ENCODE data around the gene ST3GAL4. TPM values are rescaled to one million over a fixed set of nuclear protein-coding genes. Genes with fewer than 3 reads are reported as not detected.

The ST3GAL4 gene
- total and polyA plus RNA-seq, 4 donors, result 23.6 to 38.3 (median 31.7) TPM

DNA sequence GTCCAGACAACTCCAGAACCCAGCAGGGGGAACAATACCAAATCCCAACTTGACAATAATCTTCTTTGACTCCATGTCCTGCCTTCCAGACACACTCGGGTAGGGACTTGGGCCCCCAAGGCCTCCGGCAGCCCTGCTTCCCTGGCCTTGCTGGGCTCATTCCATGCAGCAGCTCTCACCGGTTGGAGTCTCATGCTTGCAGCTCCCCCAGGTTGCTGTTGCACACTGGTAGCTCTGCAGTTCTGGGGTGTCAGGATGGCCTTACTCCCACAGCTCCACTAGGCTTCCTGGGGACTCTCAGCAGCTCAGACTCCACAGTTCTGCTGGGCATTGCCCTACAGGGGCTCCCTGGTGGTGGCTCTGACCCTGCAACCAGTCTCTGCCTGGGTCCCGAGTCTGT lies 42.8 kb downstream of the ST3GAL4 start:
- Histone ChIP-seq H3K4me1 (ENCODE audit: control insufficient read depth in 5 of 5, insufficient read depth in 5 of 5, low read length in 5 of 5) (peaks cover 0 to 15% (median 9%) of the 10 kb centered on the region in 5 donors), H3K4me3 (no peak overlapping the region), H3K9ac (ENCODE audit: insufficient read depth in 1 of 2, low read length in 2 of 2) (no peak overlapping the region), H3K36me3 (ENCODE audit: control insufficient read depth in 4 of 4, insufficient read depth in 4 of 4, low read length in 4 of 4) (peaks cover 0 to 2% (median 0%) of the 10 kb centered on the region in 4 donors), H3K9me3 (ENCODE audit: control insufficient read depth in 4 of 4, insufficient read depth in 3 of 4, low read length in 3 of 4) (peaks cover 0 to 2% (median 0%) of the 10 kb centered on the region in 4 donors), H3K27ac (ENCODE audit: low read depth in 1 of 2, low read length in 1 of 2) (no peak overlapping the region), H3K27me3 (ENCODE audit: control insufficient read depth in 3 of 3, insufficient read depth in 3 of 3, low read length in 2 of 3) (no peaks in the 10 kb centered on the region)
- 96 to 100% methylated on average over 4 of the region's 4 CpGs for WGBS, 2 donors
- ATAC-seq (ENCODE audit: insufficient read depth, low FRiP score) (no peak), DNase-seq (no peak)
- TF ChIP-seq, protein P1, sequence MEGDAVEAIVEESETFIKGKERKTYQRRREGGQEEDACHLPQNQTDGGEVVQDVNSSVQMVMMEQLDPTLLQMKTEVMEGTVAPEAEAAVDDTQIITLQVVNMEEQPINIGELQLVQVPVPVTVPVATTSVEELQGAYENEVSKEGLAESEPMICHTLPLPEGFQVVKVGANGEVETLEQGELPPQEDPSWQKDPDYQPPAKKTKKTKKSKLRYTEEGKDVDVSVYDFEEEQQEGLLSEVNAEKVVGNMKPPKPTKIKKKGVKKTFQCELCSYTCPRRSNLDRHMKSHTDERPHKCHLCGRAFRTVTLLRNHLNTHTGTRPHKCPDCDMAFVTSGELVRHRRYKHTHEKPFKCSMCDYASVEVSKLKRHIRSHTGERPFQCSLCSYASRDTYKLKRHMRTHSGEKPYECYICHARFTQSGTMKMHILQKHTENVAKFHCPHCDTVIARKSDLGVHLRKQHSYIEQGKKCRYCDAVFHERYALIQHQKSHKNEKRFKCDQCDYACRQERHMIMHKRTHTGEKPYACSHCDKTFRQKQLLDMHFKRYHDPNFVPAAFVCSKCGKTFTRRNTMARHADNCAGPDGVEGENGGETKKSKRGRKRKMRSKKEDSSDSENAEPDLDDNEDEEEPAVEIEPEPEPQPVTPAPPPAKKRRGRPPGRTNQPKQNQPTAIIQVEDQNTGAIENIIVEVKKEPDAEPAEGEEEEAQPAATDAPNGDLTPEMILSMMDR (IDR thresholded peaks at IDR 0.05; ENCODE audit: control extremely low read depth, extremely low read depth), result no peak

DNA sequence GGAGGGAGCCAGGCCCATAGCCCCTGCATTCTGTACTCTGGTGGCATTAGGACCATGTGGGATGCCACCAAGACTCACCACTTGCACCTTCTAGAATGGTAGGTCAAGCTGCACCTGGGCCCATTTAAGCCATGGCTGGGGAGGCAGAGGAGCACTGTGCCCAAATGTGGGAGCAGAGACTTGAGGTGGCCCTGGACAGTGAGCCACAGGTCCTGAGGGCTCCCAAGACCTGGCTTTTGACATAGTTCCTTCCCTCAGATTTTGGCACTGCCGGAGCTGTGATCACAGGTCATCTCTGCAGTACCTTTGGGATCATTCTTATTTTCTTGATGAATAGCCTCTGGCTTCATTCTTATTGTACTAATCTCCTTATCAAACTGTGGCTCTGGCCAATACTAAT lies 43.2 kb downstream of the ST3GAL4 start:
- no peaks in the 10 kb centered on the region for H3K27me3 ChIP-seq (ENCODE audit: control insufficient read depth in 3 of 3, insufficient read depth in 3 of 3, low read length in 2 of 3)
- H3K4me1 ChIP-seq (ENCODE audit: control insufficient read depth in 5 of 5, insufficient read depth in 5 of 5, low read length in 5 of 5), result peaks cover 0 to 13% (median 6%) of the 10 kb centered on the region in 5 donors
- H3K9me3 ChIP-seq (ENCODE audit: control insufficient read depth in 4 of 4, insufficient read depth in 3 of 4, low read length in 3 of 4), result peaks cover 0 to 2% (median 0%) of the 10 kb centered on the region in 4 donors
- no peak overlapping the region for H3K27ac ChIP-seq (ENCODE audit: low read depth in 1 of 2, low read length in 1 of 2)
- no peak for DNase-seq
- TF ChIP-seq, protein P1 (IDR thresholded peaks at IDR 0.05; ENCODE audit: control extremely low read depth, extremely low read depth), result no peak
- peaks cover 0 to 2% (median 0%) of the 10 kb centered on the region in 4 donors for H3K36me3 ChIP-seq (ENCODE audit: control insufficient read depth in 4 of 4, insufficient read depth in 4 of 4, low read length in 4 of 4)
- WGBS, 2 donors, result 88 to 100% methylated on average over 1 of the region's 1 CpG
- no peak for ATAC-seq (ENCODE audit: insufficient read depth, low FRiP score)
- H3K4me3 ChIP-seq, result no peak overlapping the region
- no peak overlapping the region for H3K9ac ChIP-seq (ENCODE audit: insufficient read depth in 1 of 2, low read length in 2 of 2)

DNA sequence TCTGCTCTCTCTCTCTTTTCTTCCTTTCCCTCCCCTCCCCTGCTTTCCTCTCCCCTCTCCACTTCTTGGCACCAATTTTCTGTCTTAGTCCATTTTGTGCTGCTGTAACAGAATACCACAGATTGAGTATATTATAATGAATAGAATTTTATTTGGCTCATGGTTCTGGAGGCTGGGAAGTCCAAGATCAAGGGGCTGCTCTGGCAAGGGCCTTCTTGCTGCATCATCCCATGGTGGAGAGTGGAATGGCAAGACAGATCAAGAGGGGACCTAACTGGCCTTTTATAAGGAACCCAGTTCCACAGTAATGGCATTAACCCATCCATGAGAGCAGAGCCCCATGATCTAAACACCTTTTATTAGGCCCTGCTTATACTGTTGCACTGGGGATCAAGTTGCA lies 44.5 kb downstream of the ST3GAL4 start:
- Histone ChIP-seq H3K4me3 (no peak overlapping the region), H3K9ac (ENCODE audit: insufficient read depth in 1 of 2, low read length in 2 of 2) (no peak overlapping the region), H3K27me3 (ENCODE audit: control insufficient read depth in 3 of 3, insufficient read depth in 3 of 3, low read length in 2 of 3) (no peaks in the 10 kb centered on the region), H3K27ac (ENCODE audit: low read depth in 1 of 2, low read length in 1 of 2) (no peak overlapping the region), H3K36me3 (ENCODE audit: control insufficient read depth in 4 of 4, insufficient read depth in 4 of 4, low read length in 4 of 4) (peaks cover 0 to 2% (median 0%) of the 10 kb centered on the region in 4 donors), H3K4me1 (ENCODE audit: control insufficient read depth in 5 of 5, insufficient read depth in 5 of 5, low read length in 5 of 5) (peaks cover 0 to 11% (median 6%) of the 10 kb centered on the region in 5 donors), H3K9me3 (ENCODE audit: control insufficient read depth in 4 of 4, insufficient read depth in 3 of 4, low read length in 3 of 4) (peaks cover 0 to 2% (median 0%) of the 10 kb centered on the region in 4 donors)
- ATAC-seq (ENCODE audit: insufficient read depth, low FRiP score) (no peak), DNase-seq (no peak)
- TF ChIP-seq, protein P1 (IDR thresholded peaks at IDR 0.05; ENCODE audit: control extremely low read depth, extremely low read depth), result no peak

DNA sequence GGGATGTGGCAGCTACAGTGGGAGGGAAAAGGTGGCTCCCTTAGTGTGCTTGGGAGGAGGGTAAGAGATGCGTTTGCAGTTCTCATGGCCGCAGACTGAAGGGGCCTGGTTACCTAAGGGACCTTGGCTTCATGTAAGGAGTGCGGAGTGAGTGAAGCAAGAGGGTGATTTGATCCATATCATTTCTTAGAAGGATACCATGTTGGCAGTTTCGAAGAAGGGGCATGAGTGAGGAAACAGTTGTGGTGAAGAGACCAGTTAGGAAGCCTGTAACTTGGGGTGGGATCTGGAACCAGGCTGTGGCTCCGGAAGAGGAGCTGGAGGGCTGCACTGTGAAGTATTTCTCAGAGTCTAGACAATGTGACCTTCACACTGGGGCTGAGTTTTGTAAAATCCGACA lies 45.0 kb downstream of the ST3GAL4 start:
- H3K36me3 ChIP-seq (ENCODE audit: control insufficient read depth in 4 of 4, insufficient read depth in 4 of 4, low read length in 4 of 4), result peaks cover 0 to 2% (median 0%) of the 10 kb centered on the region in 4 donors
- ATAC-seq (ENCODE audit: insufficient read depth, low FRiP score) (no peak), DNase-seq (no peak)
- TF ChIP-seq, protein P1 (IDR thresholded peaks at IDR 0.05; ENCODE audit: control extremely low read depth, extremely low read depth), result no peak
- H3K27ac ChIP-seq (ENCODE audit: low read depth in 1 of 2, low read length in 1 of 2), result no peak overlapping the region
- peaks cover 0 to 11% (median 5%) of the 10 kb centered on the region in 5 donors for H3K4me1 ChIP-seq (ENCODE audit: control insufficient read depth in 5 of 5, insufficient read depth in 5 of 5, low read length in 5 of 5)
- no peak overlapping the region for H3K9ac ChIP-seq (ENCODE audit: insufficient read depth in 1 of 2, low read length in 2 of 2)
- H3K9me3 ChIP-seq (ENCODE audit: control insufficient read depth in 4 of 4, insufficient read depth in 3 of 4, low read length in 3 of 4), result peaks cover 0 to 2% (median 0%) of the 10 kb centered on the region in 4 donors
- H3K4me3 ChIP-seq, result no peak overlapping the region
- H3K27me3 ChIP-seq (ENCODE audit: control insufficient read depth in 3 of 3, insufficient read depth in 3 of 3, low read length in 2 of 3), result no peaks in the 10 kb centered on the region
- whole genome bisulfite sequencing, 2 donors, result 63 to 88% methylated on average over 6 of the region's 6 CpGs

Measured in lung (tissue), 12 donors.